Prostate gland (tissue), 2 donors: ENCODE data around the gene DPYD.

Experiments
- CTCF ChIP-seq, 4 experiments: fragments of 200-600 bp in 2 of 4; fragments of 450-650 bp in 2 of 4; sonication (generic) in 2 of 4; IDR thresholded peaks; 1 replicate in 3 of 4; 2 replicates in 1 of 4; pipeline ENCODE4 v1.5.1; 2016 to 2019; ENCODE audit warnings: antibody characterized with exemption in 4 of 4, mild to moderate bottlenecking in 2 of 4, moderate library complexity in 2 of 4
- POLR2A ChIP-seq: fragments of 450-650 bp; IDR thresholded peaks from one replicate; pipeline ENCODE4 v1.6.1; 2016; ENCODE audit warnings: antibody characterized with exemption, mild to moderate bottlenecking
- POLR2AphosphoS5 ChIP-seq: sonication (generic); formaldehyde crosslinking; IDR thresholded peaks from one replicate; pipeline ENCODE4 v1.6.1; 2017; ENCODE audit warnings: antibody characterized with exemption

- TF ChIP-seq POLR2A = no peak
- TF ChIP-seq CTCF (IDR thresholded peaks at IDR 0.05) = no peak
- TF ChIP-seq POLR2AphosphoS5 = no peak
Measured at GRCh38 chr1:97791251-97791650, 129.6 kb downstream of the DPYD start.
